H1 (cell line): Measurements from ENCODE around the gene KCTD19. TPM values are rescaled to one million over a fixed set of nuclear protein-coding genes. Genes with fewer than 3 reads are reported as not detected.

Experiments used
- BRCA1 ChIP-seq: IDR thresholded peaks from 2 replicates; pipeline ENCODE4 v1.6.1; 2012; ENCODE audit warnings: low read depth, low read length, improper control_type of control experiment
- CBX5 ChIP-seq: fragments of 300-800, 300-1000 bp; sonication (generic); IDR thresholded peaks from 2 replicates; pipeline ENCODE4 v1.7.1; 2016; ENCODE audit warnings: antibody characterized with exemption, low read length, low read depth
- E2F6 ChIP-seq: IDR thresholded peaks from 2 replicates; pipeline ENCODE4 v1.6.1; 2012; ENCODE audit warnings: inconsistent platforms
- FOSL1 ChIP-seq: IDR thresholded peaks from 2 replicates; pipeline ENCODE4 v1.6.1; 2011; ENCODE audit warnings: mild to moderate bottlenecking, low read depth, low read length, moderate library complexity; ENCODE audit not compliant: insufficient read depth
- HDAC6 ChIP-seq: IDR thresholded peaks from one replicate; pipeline ENCODE4 v1.7.1; 2012; ENCODE audit warnings: low read depth, mild to moderate bottlenecking, inconsistent platforms, low read length, moderate library complexity
- NANOG ChIP-seq: IDR thresholded peaks from 2 replicates; pipeline ENCODE4 v1.6.1; 2011; ENCODE audit warnings: low read length, low read depth, mild to moderate bottlenecking, inconsistent platforms; ENCODE audit not compliant: insufficient read depth, poor library complexity, severe bottlenecking
- NRF1 ChIP-seq: IDR thresholded peaks from 2 replicates; pipeline ENCODE4 v1.6.1; 2011; ENCODE audit warnings: mild to moderate bottlenecking, low read depth, low read length, improper control_type of control experiment
- TAF1 ChIP-seq: IDR thresholded peaks from 2 replicates; pipeline ENCODE4 v1.6.1; 2011; ENCODE audit warnings: mild to moderate bottlenecking, low read depth, low read length
- polyA plus RNA-seq, 7 experiments: library from polyadenylated mRNA; depleted of rRNA in 3 of 7; stranded (reverse) in 5 of 7; unstranded in 2 of 7; fragments of >200 nt in 5 of 7; fragments of 200-250 nt in 2 of 7; gene quantifications; 1 replicate in 5 of 7; 2 replicates in 1 of 7; 4 replicates in 1 of 7; pipeline versions ENCODE4 v1.2.1 to v1.2.3, GENCODE V29; 2011 to 2013; ENCODE audit warnings: missing spikeins in 2 of 7, mixed read lengths in 2 of 7
- total RNA-seq: library from RNA; stranded (reverse); fragmentation: NEBNext Ultra II Directional; extraction: Animal tissue kit (Norgen Biotek cat#: 25700); gene quantifications from 2 replicates; pipeline ENCODE4 v1.2.1, GENCODE V29; 2021
- TF ChIP-seq, protein P1 (sequence below): IDR thresholded peaks from 2 replicates; pipeline ENCODE4 v1.6.1; 2012; ENCODE audit warnings: low read length, inconsistent platforms
- TF ChIP-seq, protein P2 (sequence below): IDR thresholded peaks from 2 replicates; pipeline ENCODE4 v1.6.1; 2012; ENCODE audit warnings: inconsistent platforms

Gene KCTD19
- total and polyA plus RNA-seq, 2 of the 8 experiments (the other 6 are each of a cell fraction or from before 2014, with no cell fraction given): 0.06 to 0.24 TPM

GRCh38 chr16:67281536-67282446, 44.8 kb downstream of the KCTD19 start (continued):
- TF ChIP-seq, protein P1, sequence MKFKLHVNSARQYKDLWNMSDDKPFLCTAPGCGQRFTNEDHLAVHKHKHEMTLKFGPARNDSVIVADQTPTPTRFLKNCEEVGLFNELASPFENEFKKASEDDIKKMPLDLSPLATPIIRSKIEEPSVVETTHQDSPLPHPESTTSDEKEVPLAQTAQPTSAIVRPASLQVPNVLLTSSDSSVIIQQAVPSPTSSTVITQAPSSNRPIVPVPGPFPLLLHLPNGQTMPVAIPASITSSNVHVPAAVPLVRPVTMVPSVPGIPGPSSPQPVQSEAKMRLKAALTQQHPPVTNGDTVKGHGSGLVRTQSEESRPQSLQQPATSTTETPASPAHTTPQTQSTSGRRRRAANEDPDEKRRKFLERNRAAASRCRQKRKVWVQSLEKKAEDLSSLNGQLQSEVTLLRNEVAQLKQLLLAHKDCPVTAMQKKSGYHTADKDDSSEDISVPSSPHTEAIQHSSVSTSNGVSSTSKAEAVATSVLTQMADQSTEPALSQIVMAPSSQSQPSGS: no peak
- TF ChIP-seq CBX5 (no peak), E2F6 (no peak), FOSL1 (no peak), TAF1 (no peak), NRF1 (no peak), HDAC6 (no peak), BRCA1 (no peak), NANOG (no peak)
- TF ChIP-seq, protein P2, sequence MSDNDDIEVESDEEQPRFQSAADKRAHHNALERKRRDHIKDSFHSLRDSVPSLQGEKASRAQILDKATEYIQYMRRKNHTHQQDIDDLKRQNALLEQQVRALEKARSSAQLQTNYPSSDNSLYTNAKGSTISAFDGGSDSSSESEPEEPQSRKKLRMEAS: no peak
- TF ChIP-seq, all 59 proteins: peak for 0
